HG03439 (cell line): Measurements from ENCODE around the gene B3GALT4.
A peak's percentile ranks its signal among the peaks of the same experiment; 100 is the strongest.
"Not testable (repeated sequence)": the region's sequence is repeated elsewhere in the genome, so short reads cannot be mapped to it uniquely, and the experiment has no call there.

Experiments
- ATAC-seq: cut with Tn5 transposase; IDR thresholded peaks from one replicate; pipeline ENCODE4 v1.9.1; 2021; ENCODE audit warnings: mild to moderate bottlenecking, moderate library complexity; ENCODE audit not compliant: unreplicated experiment

The B3GALT4 gene

GRCh38 chr6:33276864-33277662 is at the start of gene B3GALT4:
B3GALT4 (plus strand) TSS chr6:33277123; CDS start chr6:33277420, 297 bp downstream.
- peak; percentile 55 for ATAC-seq

- no peak for ATAC-seq
These were observed 41.7 kb upstream of the B3GALT4 start for GRCh38 chr6:33235221-33235634.

GRCh38 chr6:33236328-33236727 is 40.6 kb upstream of the B3GALT4 start:
- no peak for ATAC-seq

GRCh38 chr6:33236852-33237251 is 40.1 kb upstream of the B3GALT4 start:
- ATAC-seq: no peak

- no peak for ATAC-seq
These were observed 39.2 kb upstream of the B3GALT4 start for GRCh38 chr6:33237741-33238140.

- no peak for ATAC-seq
These were observed 35.0 kb upstream of the B3GALT4 start for GRCh38 chr6:33241968-33242367.

GRCh38 chr6:33243476-33243875 is 33.4 kb upstream of the B3GALT4 start:
- no peak for ATAC-seq

- peak; percentile 39 for ATAC-seq
These were observed 28.8 kb upstream of the B3GALT4 start for GRCh38 chr6:33247977-33248642.

- ATAC-seq: peak; percentile 4
These were observed 28.3 kb upstream of the B3GALT4 start for GRCh38 chr6:33248643-33248931.

- ATAC-seq: peak; percentile 84
These were observed 27.8 kb upstream of the B3GALT4 start for GRCh38 chr6:33248932-33249731.

- no peak for ATAC-seq
These were observed 26.9 kb upstream of the B3GALT4 start for GRCh38 chr6:33249732-33250630.

GRCh38 chr6:33250731-33251130 is 26.2 kb upstream of the B3GALT4 start:
- ATAC-seq: no peak

- ATAC-seq: no peak
These were observed 25.4 kb upstream of the B3GALT4 start for GRCh38 chr6:33251395-33252012.

- no peak for ATAC-seq
These were observed 24.2 kb upstream of the B3GALT4 start for GRCh38 chr6:33252759-33253158.

- ATAC-seq: no peak
These were observed 22.3 kb upstream of the B3GALT4 start for GRCh38 chr6:33254591-33254990.

- no peak for ATAC-seq
These were observed 17.9 kb upstream of the B3GALT4 start for GRCh38 chr6:33259032-33259431.

GRCh38 chr6:33262490-33262889 is 14.4 kb upstream of the B3GALT4 start:
- ATAC-seq: not testable (repeated sequence)

- no peak for ATAC-seq
These were observed 12.9 kb upstream of the B3GALT4 start for GRCh38 chr6:33264015-33264414.

GRCh38 chr6:33271117-33271467 is 5.8 kb upstream of the B3GALT4 start:
- no peak for ATAC-seq
